Endothelial cell of umbilical vein (primary cell): ENCODE measurements around the gene PHPT1. TPM values are rescaled to one million over a fixed set of nuclear protein-coding genes. Genes with fewer than 3 reads are reported as not detected.

Experiments
- BruUV-seq: library from RNA; stranded (reverse); fragments of 400-500 nt; replicated peaks from 2 replicates; lab custom pipeline; 2021; lab: Mats Ljungman, UMichigan
- CTCF ChIA-PET: fragments of 300-600, 350-600 bp; sonication (Branson Sonifier 250); formaldehyde crosslinking; loops from one replicate; lab custom pipeline; 2021; ENCODE audit warnings: antibody characterized with exemption, inconsistent platforms; lab: Charles Lee
- POLR2A ChIA-PET: fragments of 300-600, 350-600 bp; sonication (Branson Sonifier 250); formaldehyde crosslinking; loops from one replicate; lab custom pipeline; 2021; ENCODE audit warnings: antibody characterized with exemption, inconsistent platforms; lab: Charles Lee
- DNase-seq: peaks from one replicate; pipeline ENCODE4 v3.0.0-alpha.2; 2011; ENCODE audit warnings: low read depth, low spot score
- FAIRE-seq: peaks from 2 replicates; lab custom pipeline; 2011; peaks lifted over from hg19 to GRCh38; lab: Jason Lieb, UNC
- H2AFZ ChIP-seq: 2 replicates; pipeline ENCODE4 v1.6.0; 2012; ENCODE audit warnings: low read depth, low read length, control low read depth, inconsistent platforms
- H3K27ac ChIP-seq: 2 replicates; pipeline ENCODE4 v1.5.1; 2011; ENCODE audit warnings: low read depth, mild to moderate bottlenecking, control low read depth, low read length, moderate library complexity; ENCODE audit not compliant: insufficient read depth
- H3K27me3 ChIP-seq, 2 experiments: 2 replicates each; pipeline versions ENCODE4 v1.6.0 to v1.6.1; 2011; ENCODE audit warnings: low read length in 2 of 2, mixed read lengths in 1 of 2; ENCODE audit not compliant: control insufficient read depth in 2 of 2, insufficient read depth in 2 of 2
- H3K36me3 ChIP-seq, 2 experiments: 2 replicates in 1 of 2; 3 replicates in 1 of 2; pipeline ENCODE4 v1.5.1; 2011; ENCODE audit warnings: low read length in 2 of 2, mild to moderate bottlenecking in 1 of 2, moderate library complexity in 1 of 2; ENCODE audit not compliant: control insufficient read depth in 2 of 2, insufficient read depth in 2 of 2; ENCODE audit errors: extremely low read depth in 1 of 2
- H3K4me1 ChIP-seq: 3 replicates; pipeline ENCODE4 v1.5.1; 2011; ENCODE audit warnings: mild to moderate bottlenecking, low read length; ENCODE audit not compliant: control insufficient read depth, insufficient read depth; ENCODE audit errors: extremely low read depth
- H3K4me2 ChIP-seq: 2 replicates; pipeline ENCODE4 v1.6.1; 2011; ENCODE audit warnings: low read length, control low read depth, mixed read lengths; ENCODE audit not compliant: insufficient read depth
- H3K4me3 ChIP-seq, 3 experiments: fragments of 200-600 bp in 1 of 3; sonication (generic), shearing (Covaris generic) in 1 of 3; replicated peaks in 1 of 3; 2 replicates each; pipeline ENCODE4 v1.5.1; 2011 to 2016; ENCODE audit warnings: control low read depth in 3 of 3, low read length in 3 of 3, mild to moderate bottlenecking in 2 of 3, inconsistent platforms in 1 of 3, low read depth in 1 of 3, moderate library complexity in 1 of 3; ENCODE audit not compliant: insufficient read depth in 1 of 3
- H3K79me2 ChIP-seq: 2 replicates; pipeline ENCODE4 v1.6.0; 2012; ENCODE audit warnings: low read length, inconsistent platforms; ENCODE audit not compliant: control insufficient read depth, insufficient read depth
- H3K9ac ChIP-seq: replicated peaks from 2 replicates; pipeline ENCODE3; 2011; ENCODE audit warnings: low read length, control low read depth; ENCODE audit not compliant: insufficient read depth; ENCODE audit errors: extremely low read depth
- H3K9me1 ChIP-seq: replicated peaks from 3 replicates; pipeline ENCODE4 v1.6.0; 2011; ENCODE audit warnings: mild to moderate bottlenecking, low read length; ENCODE audit not compliant: control insufficient read depth, insufficient read depth; ENCODE audit errors: extremely low read depth
- H3K9me3 ChIP-seq: replicated peaks from 2 replicates; pipeline ENCODE4 v1.5.1; 2012; ENCODE audit warnings: low read length, inconsistent platforms; ENCODE audit not compliant: control insufficient read depth, insufficient read depth
- H4K20me1 ChIP-seq: replicated peaks from 2 replicates; pipeline ENCODE3; 2011; ENCODE audit warnings: mild to moderate bottlenecking, low read length; ENCODE audit not compliant: control insufficient read depth, insufficient read depth; ENCODE audit errors: extremely low read depth
- FOS ChIP-seq: IDR thresholded peaks from 2 replicates; pipeline ENCODE4 v1.6.1; 2011; ENCODE audit warnings: mild to moderate bottlenecking, low read length, moderate library complexity, borderline replicate concordance; ENCODE audit not compliant: insufficient read depth
- JUN ChIP-seq: IDR thresholded peaks from 2 replicates; pipeline ENCODE4 v1.6.1; 2011; ENCODE audit warnings: borderline replicate concordance, low read depth; ENCODE audit not compliant: insufficient read length, insufficient read depth
- MAX ChIP-seq: IDR thresholded peaks from 2 replicates; pipeline ENCODE4 v1.6.1; 2011; ENCODE audit not compliant: insufficient read depth, insufficient read length
- MYC ChIP-seq: IDR thresholded peaks from one replicate; pipeline ENCODE4 v1.6.1; 2011; ENCODE audit warnings: mild to moderate bottlenecking, low read depth, low read length
- POLR2AphosphoS5 ChIP-seq: IDR thresholded peaks from 2 replicates; pipeline ENCODE4 v1.6.1; 2012; ENCODE audit warnings: low read depth, mild to moderate bottlenecking, control low read depth, low read length, moderate library complexity; ENCODE audit not compliant: insufficient read depth
- dilution Hi-C: fragments of 300-500 bp; cut with MboI; formaldehyde crosslinking; loops from one replicate; pipeline ENCODE4 v1.15.0; 2019; ENCODE audit warnings: low sequenced_read_pairs; ENCODE audit not compliant: extremely low pct_ligation_motif_present
- intact Hi-C: fragments of 100-400 bp; cut with micrococcal nuclease; formaldehyde crosslinking; loops from one replicate; pipeline ENCODE4 v1.10.0; 2022
- polyA plus RNA-seq, 4 experiments: library from polyadenylated mRNA; depleted of rRNA in 3 of 4; stranded (reverse) in 3 of 4; unstranded in 1 of 4; fragments of >200 nt; gene quantifications; 2 replicates each; pipeline versions ENCODE4 v1.2.1 to v1.2.3, GENCODE V29; 2011 to 2012; ENCODE audit warnings: missing spikeins in 1 of 4
- total RNA-seq: library from RNA; stranded (reverse); gene quantifications from 2 replicates; pipeline ENCODE4 v1.2.3, GENCODE V29; 2021

Gene PHPT1
- total and polyA plus RNA-seq, 2 donors (not counting 3 experiments of a cell fraction or from before 2014, with no cell fraction given): 139 to 319 TPM

- ChIA-PET CTCF (no interaction called here), POLR2A (no interaction called here)
- Histone ChIP-seq H3K27ac (no peak overlapping the region), H3K9me3 (no peaks in the 10 kb centered on the region), H3K4me3 (peak overlapping the region in 2 of 3 experiments; percentile 44 to 90), H3K4me2 (peak overlapping the region; percentile 49), H3K9ac (peak overlapping the region; percentile 32), H3K27me3 (peaks cover 8 to 18% of the 10 kb centered on the region in 2 experiments), H3K36me3 (no peaks in the 10 kb centered on the region), H2AFZ (no peak overlapping the region), H3K4me1 (peaks cover 10% of the 10 kb centered on the region), H3K79me2 (no peaks in the 10 kb centered on the region), H4K20me1 (no peaks in the 10 kb centered on the region), H3K9me1 (no peaks in the 10 kb centered on the region)
- dilution Hi-C loops (no loop called here), intact Hi-C loops (loop anchor here (1.0 to 5.0 kb wide), 4 partner anchors 16 to 95 kb away; partner anchors contain the start of genes C8G, EDF1, FBXW5 and TMEM141)
- FAIRE-seq: no peak
- TF ChIP-seq JUN: no peak
- no peak for DNase-seq
- BruUV-seq: TSS peak; percentile 62
Observed at GRCh38 chr9:136849960-136850865, 1.0 kb downstream of the PHPT1 start.

GRCh38 chr9:136850866-136851775 is 1.9 kb downstream of the PHPT1 start:
- no peak for TF ChIP-seq POLR2AphosphoS5
- no peak for TF ChIP-seq MYC
- no peak for TF ChIP-seq FOS
- TF ChIP-seq JUN: no peak
- TF ChIP-seq MAX: no peak
- ChIA-PET CTCF (no interaction called here), POLR2A (no interaction called here)
- H4K20me1 ChIP-seq: no peaks in the 10 kb centered on the region
- no peak overlapping the region for H3K4me2 ChIP-seq
- H3K9me3 ChIP-seq: no peaks in the 10 kb centered on the region
- H2AFZ ChIP-seq: no peak overlapping the region
- BruUV-seq: no TSS peak
- no peak for FAIRE-seq
- no peak for DNase-seq
- H3K4me3 ChIP-seq: no peak overlapping the region
- dilution Hi-C loops: no loop called here
- peaks cover 4 to 10% of the 10 kb centered on the region in 2 experiments for H3K27me3 ChIP-seq
- peaks cover 10% of the 10 kb centered on the region for H3K4me1 ChIP-seq
- no peaks in the 10 kb centered on the region for H3K36me3 ChIP-seq
- H3K9ac ChIP-seq: no peak overlapping the region
- H3K9me1 ChIP-seq: no peaks in the 10 kb centered on the region
- H3K27ac ChIP-seq: no peak overlapping the region
- H3K79me2 ChIP-seq: no peaks in the 10 kb centered on the region
- intact Hi-C loops: no loop called here
